ENCODE results near the gene PRKAR1B. TPM values are rescaled to one million over a fixed set of nuclear protein-coding genes. Genes with fewer than 3 reads are reported as not detected.

Gene PRKAR1B
- total RNA-seq, 1 donor from 2014 or later, result 14.2 TPM

GRCh38 chr7:620885-621284, 106.2 kb downstream of the PRKAR1B start:
- H3K36me3 ChIP-seq, result peaks cover 10% of the 10 kb centered on the region
- H3K27ac ChIP-seq (replicated peaks), result no peak overlapping the region
- intact Hi-C loops (cut with micrococcal nuclease), result no loop called here
- H3K4me3 ChIP-seq, result no peak overlapping the region
- no peak for DNase-seq
- no peak for TF ChIP-seq CTCF (IDR thresholded peaks at IDR 0.05; ENCODE audit: borderline replicate concordance)
- H3K27me3 ChIP-seq (ENCODE audit: low read depth), result no peaks in the 10 kb centered on the region
- no peaks in the 10 kb centered on the region for H3K4me1 ChIP-seq
- H3K9me3 ChIP-seq (replicated peaks), result peaks cover 38% of the 10 kb centered on the region

GRCh38 chr7:620056-620455, 107.0 kb downstream of the PRKAR1B start:
- Histone ChIP-seq H3K27me3 (ENCODE audit: low read depth) (no peaks in the 10 kb centered on the region), H3K27ac (replicated peaks) (no peak overlapping the region), H3K36me3 (peaks cover 10% of the 10 kb centered on the region), H3K9me3 (replicated peaks) (peaks cover 29% of the 10 kb centered on the region), H3K4me3 (no peak overlapping the region), H3K4me1 (no peaks in the 10 kb centered on the region)
- intact Hi-C loops (cut with micrococcal nuclease), result no loop called here
- no peak for TF ChIP-seq CTCF (IDR thresholded peaks at IDR 0.05; ENCODE audit: borderline replicate concordance)
- no peak for DNase-seq

GRCh38 chr7:619368-619840, 107.7 kb downstream of the PRKAR1B start:
- H3K9me3 ChIP-seq (replicated peaks), result peaks cover 23% of the 10 kb centered on the region
- H3K36me3 ChIP-seq, result peaks cover 10% of the 10 kb centered on the region
- no peak for TF ChIP-seq CTCF (IDR thresholded peaks at IDR 0.05; ENCODE audit: borderline replicate concordance)
- intact Hi-C loops (cut with micrococcal nuclease), result no loop called here
- H3K27ac ChIP-seq (replicated peaks), result no peak overlapping the region
- H3K4me3 ChIP-seq, result no peak overlapping the region
- no peaks in the 10 kb centered on the region for H3K4me1 ChIP-seq
- no peak for DNase-seq
- H3K27me3 ChIP-seq (ENCODE audit: low read depth), result no peaks in the 10 kb centered on the region

GRCh38 chr7:618539-619367, 108.3 kb downstream of the PRKAR1B start:
- intact Hi-C loops (cut with micrococcal nuclease), result no loop called here
- H3K9me3 ChIP-seq (replicated peaks), result peaks cover 21% of the 10 kb centered on the region
- no peak overlapping the region for H3K4me3 ChIP-seq
- H3K27me3 ChIP-seq (ENCODE audit: low read depth), result no peaks in the 10 kb centered on the region
- no peak for TF ChIP-seq CTCF (IDR thresholded peaks at IDR 0.05; ENCODE audit: borderline replicate concordance)
- peaks cover 10% of the 10 kb centered on the region for H3K36me3 ChIP-seq
- DNase-seq, result no peak
- H3K27ac ChIP-seq (replicated peaks), result no peak overlapping the region
- no peaks in the 10 kb centered on the region for H3K4me1 ChIP-seq

GRCh38 chr7:617614-618538, 109.2 kb downstream of the PRKAR1B start:
- intact Hi-C loops (cut with micrococcal nuclease), result no loop called here
- no peak for DNase-seq
- no peak overlapping the region for H3K27ac ChIP-seq (replicated peaks)

More at GRCh38 chr7:617614-618538, 109.2 kb downstream of the PRKAR1B start:
- Histone ChIP-seq H3K4me1 (no peaks in the 10 kb centered on the region), H3K9me3 (replicated peaks) (peaks cover 21% of the 10 kb centered on the region), H3K36me3 (peaks cover 10% of the 10 kb centered on the region), H3K4me3 (no peak overlapping the region), H3K27me3 (ENCODE audit: low read depth) (no peaks in the 10 kb centered on the region)
- no peak for TF ChIP-seq CTCF (IDR thresholded peaks at IDR 0.05; ENCODE audit: borderline replicate concordance)

Measured in left ventricle myocardium inferior (tissue), 1 donor.